ENCODE measurements around the gene PROX2. TPM values are rescaled to one million over a fixed set of nuclear protein-coding genes. Genes with fewer than 3 reads are reported as not detected.

PROX2 gene
- total RNA-seq, 2 donors from 2014 or later: 0.23 to 0.29 TPM

DNA sequence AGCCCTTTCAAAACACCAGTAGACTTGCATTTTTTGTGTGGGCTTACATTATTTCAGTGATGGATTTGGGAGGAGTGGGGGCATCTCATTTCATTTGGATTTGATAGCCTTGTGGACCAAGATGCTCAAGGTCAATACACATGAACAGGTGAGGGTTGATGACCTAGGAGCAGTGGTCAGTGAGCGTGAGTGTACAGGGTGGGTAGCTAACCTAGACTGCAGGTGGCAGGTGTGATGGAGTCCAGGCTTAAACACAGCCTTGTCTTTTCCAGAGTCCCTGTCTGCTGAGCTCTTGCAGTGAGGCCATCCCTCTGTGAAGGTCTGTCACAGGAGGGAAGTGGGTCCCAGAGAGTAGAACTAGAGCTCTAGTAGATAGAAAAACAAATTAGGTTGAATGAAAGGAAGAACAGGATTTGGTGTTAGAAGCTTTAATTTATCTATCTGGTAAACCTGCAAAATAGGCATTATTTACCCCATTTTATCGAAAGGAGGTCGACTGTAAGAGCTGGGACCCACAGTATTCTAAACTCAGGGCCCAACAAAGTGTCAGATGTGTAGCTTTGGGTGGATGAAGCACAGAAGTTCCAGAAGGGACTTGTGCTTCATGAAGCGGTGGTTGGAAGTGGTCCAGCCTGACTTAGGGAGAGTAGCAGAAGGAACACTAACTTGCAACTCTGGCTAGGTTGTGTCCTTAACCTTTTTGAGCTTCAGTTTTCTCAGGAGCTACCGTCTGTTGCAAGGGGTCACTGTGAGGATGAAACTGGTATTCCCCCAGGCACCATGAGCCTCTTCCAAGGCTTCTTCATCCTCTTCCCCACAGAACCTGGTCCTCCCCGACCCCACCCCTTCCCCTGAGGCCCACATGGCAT lies 28.9 kb upstream of the PROX2 start:
- no peak overlapping the region for H3K4me3 Mint-ChIP-seq
- no peaks in the 10 kb centered on the region for H3K9me3 Mint-ChIP-seq
- peak overlapping the region; percentile 30 for H3K27ac Mint-ChIP-seq
- ATAC-seq (replicated peaks in 1 of 2) (no peak), DNase-seq (no peak)
- peaks cover 9% of the 10 kb centered on the region for H3K4me1 Mint-ChIP-seq (ENCODE audit: low read depth)
- H3K27me3 Mint-ChIP-seq (ENCODE audit: low read depth): no peaks in the 10 kb centered on the region
- peaks cover 0 to 10% of the 10 kb centered on the region in 2 donors for H3K36me3 Mint-ChIP-seq (ENCODE audit: insufficient read depth in 2 of 2)

DNA sequence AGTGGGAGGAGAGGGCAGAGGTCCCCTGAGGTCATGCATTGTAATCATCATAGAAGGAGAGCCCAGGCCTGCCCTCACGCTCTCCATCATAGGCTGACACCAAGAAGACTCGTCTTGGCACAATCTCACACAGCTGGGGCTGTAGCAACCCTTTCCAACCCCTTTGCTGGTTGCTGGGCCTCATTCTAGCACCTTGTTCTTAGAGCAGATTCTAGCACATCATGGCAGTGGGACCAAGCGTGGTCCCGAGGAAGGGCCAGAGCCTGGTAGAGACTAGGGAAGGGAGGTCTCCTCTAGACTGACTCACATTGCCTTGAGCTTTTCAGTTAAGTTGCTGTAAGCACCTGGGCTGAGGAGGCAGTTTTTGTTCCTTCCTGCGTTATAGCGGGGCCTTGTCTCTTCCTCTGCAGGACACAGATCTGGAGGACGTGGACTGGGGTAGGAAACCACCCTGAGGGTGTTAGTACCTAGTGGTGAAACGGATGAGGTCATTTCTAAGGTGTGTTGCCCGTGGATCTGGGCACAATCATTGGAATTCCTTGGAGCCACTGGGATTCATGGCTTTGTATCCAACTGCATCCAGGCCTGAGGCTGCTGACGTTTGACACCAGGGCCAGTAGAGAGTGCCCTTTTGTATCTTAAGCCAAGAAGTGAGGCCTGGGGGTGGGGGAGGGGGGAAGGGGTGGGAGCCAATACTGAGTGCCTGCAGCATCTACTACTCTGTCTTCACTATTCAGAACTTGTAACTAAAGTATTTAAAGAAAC lies 27.2 kb upstream of the PROX2 start:
- peaks cover 7 to 21% of the 10 kb centered on the region in 2 donors for H3K36me3 Mint-ChIP-seq (ENCODE audit: insufficient read depth in 2 of 2)
- H3K4me1 Mint-ChIP-seq (ENCODE audit: low read depth): peaks cover 9% of the 10 kb centered on the region
- no peak overlapping the region for H3K27ac Mint-ChIP-seq
- H3K9me3 Mint-ChIP-seq: no peaks in the 10 kb centered on the region
- no peaks in the 10 kb centered on the region for H3K27me3 Mint-ChIP-seq (ENCODE audit: low read depth)
- no peak for DNase-seq
- H3K4me3 Mint-ChIP-seq: no peak overlapping the region
- ATAC-seq (replicated peaks in 1 of 2): no peak

DNA sequence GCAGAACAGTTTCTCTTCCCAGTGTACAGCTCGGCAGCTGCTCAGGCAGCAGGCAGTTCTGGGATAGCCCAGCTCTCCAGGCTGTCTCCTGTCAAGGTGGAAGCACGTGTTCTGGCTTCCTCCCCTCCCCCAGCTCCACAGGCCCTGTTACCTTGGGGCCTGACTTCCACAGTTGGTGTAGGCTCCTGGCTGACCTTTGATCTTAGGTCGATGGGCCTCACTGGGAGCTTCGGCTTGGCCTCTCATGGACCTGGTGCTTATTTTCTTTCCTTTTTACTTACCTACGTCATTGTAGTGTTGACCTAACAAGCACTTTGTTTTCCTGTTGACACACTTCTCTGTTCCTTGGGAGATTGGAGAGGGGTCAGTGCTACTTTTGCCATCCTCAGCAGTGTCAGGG lies 22.7 kb upstream of the PROX2 start:
- no peak for ATAC-seq (replicated peaks in 1 of 2)

DNA sequence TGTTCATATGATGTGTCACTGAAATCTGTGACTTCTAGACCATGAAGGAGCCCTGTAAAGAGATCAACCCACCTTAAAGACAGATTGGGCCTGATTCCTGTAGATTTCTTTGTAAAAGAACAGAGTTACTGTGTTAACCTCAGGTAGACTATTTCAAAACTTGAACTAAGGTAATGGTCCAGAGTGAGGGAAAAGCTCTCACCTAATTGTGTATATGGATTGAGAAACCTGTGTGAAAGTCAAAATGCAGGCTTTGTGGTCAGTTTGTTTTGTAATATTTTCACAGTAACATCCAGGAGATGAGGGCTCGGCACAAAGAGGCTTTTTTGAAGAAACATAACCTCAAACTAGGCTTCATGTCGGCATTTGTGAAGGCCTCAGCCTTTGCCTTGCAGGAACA lies 22.1 kb upstream of the PROX2 start:
- Mint-ChIP-seq H3K4me1 (ENCODE audit: low read depth) (peaks cover 4% of the 10 kb centered on the region), H3K36me3 (ENCODE audit: insufficient read depth in 2 of 2) (peaks cover 12 to 43% of the 10 kb centered on the region in 2 donors), H3K4me3 (no peak overlapping the region), H3K27me3 (ENCODE audit: low read depth) (no peaks in the 10 kb centered on the region), H3K9me3 (no peaks in the 10 kb centered on the region), H3K27ac (no peak overlapping the region)
- no peak for DNase-seq
- no peak for ATAC-seq (replicated peaks in 1 of 2)

More for the DNA sequence above, 22.7 kb upstream of the PROX2 start:
- H3K27ac Mint-ChIP-seq: no peak overlapping the region
- peaks cover 4% of the 10 kb centered on the region for H3K4me1 Mint-ChIP-seq (ENCODE audit: low read depth)
- no peak for DNase-seq
- no peaks in the 10 kb centered on the region for H3K9me3 Mint-ChIP-seq
- no peaks in the 10 kb centered on the region for H3K27me3 Mint-ChIP-seq (ENCODE audit: low read depth)
- H3K4me3 Mint-ChIP-seq: no peak overlapping the region
- peaks cover 12 to 40% of the 10 kb centered on the region in 2 donors for H3K36me3 Mint-ChIP-seq (ENCODE audit: insufficient read depth in 2 of 2)

DNA sequence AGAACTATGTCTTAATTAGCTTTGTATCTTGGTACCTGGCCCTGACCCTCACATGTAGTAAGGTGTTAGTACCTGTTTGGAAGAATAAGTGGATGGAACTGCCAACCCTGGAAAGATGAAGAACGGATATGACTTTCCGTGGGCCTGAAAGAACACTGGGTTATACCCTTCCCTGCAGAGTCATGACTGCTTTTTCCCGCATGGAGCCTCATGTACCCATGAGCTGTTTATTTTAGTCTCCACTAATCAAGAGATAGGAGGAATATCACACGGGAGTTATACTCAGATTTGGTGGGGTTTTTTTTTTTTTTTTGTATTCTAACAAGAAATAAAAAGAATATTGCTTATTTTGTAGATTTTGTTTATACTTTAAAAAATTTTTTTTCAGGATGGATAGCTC lies 21.7 kb upstream of the PROX2 start:
- no peak overlapping the region for H3K4me3 Mint-ChIP-seq
- ATAC-seq (replicated peaks in 1 of 2): no peak
- H3K4me1 Mint-ChIP-seq (ENCODE audit: low read depth): no peaks in the 10 kb centered on the region
- H3K36me3 Mint-ChIP-seq (ENCODE audit: insufficient read depth in 2 of 2): peaks cover 12 to 47% of the 10 kb centered on the region in 2 donors
- H3K27me3 Mint-ChIP-seq (ENCODE audit: low read depth): no peaks in the 10 kb centered on the region
- H3K9me3 Mint-ChIP-seq: no peaks in the 10 kb centered on the region
- no peak for DNase-seq
- H3K27ac Mint-ChIP-seq: peak overlapping the region; percentile 93

DNA sequence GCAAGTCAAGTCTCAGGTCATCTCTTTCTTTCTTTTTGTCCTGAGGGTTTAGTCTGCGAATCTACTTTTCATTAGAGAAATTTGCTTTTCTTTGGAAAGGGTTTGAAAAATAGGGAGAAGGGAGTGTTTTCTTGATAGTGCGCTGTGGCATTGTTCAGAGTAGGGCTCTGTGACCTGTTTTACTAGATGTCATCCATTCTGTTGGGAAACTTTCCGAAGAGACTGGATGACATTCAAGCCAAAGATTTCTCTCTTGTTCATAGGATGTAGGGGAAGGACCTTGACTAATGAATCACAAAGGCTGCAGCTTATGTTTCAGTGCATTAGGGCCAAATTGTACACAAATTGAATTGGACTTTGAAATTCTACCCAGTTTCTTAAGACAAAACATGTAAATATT lies 20.5 kb upstream of the PROX2 start:
- H3K27ac Mint-ChIP-seq: no peak overlapping the region
- no peaks in the 10 kb centered on the region for H3K27me3 Mint-ChIP-seq (ENCODE audit: low read depth)
- ATAC-seq (replicated peaks in 1 of 2): no peak

DNA sequence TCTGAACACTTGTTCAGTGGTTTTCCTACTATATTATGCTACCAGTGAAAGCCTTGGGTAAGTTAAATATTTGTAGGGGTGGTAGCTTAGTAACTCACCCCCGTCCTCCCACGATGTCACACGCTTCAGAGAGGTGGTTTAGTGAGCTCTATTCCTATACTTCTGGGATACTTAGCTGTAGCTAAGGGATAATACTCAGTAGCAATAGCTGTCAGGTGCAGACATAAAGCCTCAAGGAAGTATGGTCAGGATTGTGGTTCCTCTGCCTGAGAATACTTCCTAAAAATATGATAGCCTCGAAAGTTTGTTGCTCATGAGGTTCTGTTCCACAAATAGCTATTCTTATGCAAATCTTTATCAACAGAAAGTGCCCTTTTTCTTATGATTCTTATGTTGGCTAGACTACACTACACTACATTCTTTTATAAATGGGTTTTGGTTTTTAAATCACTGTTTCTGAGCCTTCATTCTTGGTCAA lies 17.7 kb upstream of the PROX2 start:
- ATAC-seq (replicated peaks in 1 of 2) (no peak), DNase-seq (no peak)
- Mint-ChIP-seq H3K36me3 (ENCODE audit: insufficient read depth in 2 of 2) (peaks cover 9 to 35% of the 10 kb centered on the region in 2 donors), H3K4me1 (ENCODE audit: low read depth) (no peaks in the 10 kb centered on the region), H3K27ac (peak overlapping the region; percentile 26), H3K4me3 (no peak overlapping the region), H3K27me3 (ENCODE audit: low read depth) (no peaks in the 10 kb centered on the region), H3K9me3 (no peaks in the 10 kb centered on the region)

More for the DNA sequence above, 20.5 kb upstream of the PROX2 start:
- Mint-ChIP-seq H3K36me3 (ENCODE audit: insufficient read depth in 2 of 2) (peaks cover 12 to 45% of the 10 kb centered on the region in 2 donors), H3K4me3 (no peak overlapping the region), H3K9me3 (no peaks in the 10 kb centered on the region), H3K4me1 (ENCODE audit: low read depth) (no peaks in the 10 kb centered on the region)
- no peak for DNase-seq

DNA sequence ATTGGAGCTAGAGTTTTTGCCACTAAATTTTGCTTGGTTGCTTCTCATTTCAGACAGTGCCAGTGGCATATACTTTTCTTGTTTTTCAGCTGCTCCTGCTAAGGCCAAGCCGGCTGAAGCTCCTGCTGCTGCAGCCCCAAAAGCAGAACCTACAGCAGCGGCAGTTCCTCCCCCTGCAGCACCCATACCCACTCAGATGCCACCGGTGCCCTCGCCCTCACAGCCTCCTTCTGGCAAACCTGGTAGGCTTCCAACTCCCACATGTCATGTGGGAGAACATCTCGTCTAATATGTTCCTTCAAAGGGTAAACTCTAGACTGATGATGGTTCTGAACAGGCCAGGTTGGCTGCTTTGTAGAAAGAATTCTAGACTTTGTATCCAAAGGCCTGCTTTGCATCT lies 16.8 kb upstream of the PROX2 start:
- Mint-ChIP-seq H3K4me1 (ENCODE audit: low read depth) (peaks cover 8% of the 10 kb centered on the region), H3K9me3 (no peaks in the 10 kb centered on the region)

DNA sequence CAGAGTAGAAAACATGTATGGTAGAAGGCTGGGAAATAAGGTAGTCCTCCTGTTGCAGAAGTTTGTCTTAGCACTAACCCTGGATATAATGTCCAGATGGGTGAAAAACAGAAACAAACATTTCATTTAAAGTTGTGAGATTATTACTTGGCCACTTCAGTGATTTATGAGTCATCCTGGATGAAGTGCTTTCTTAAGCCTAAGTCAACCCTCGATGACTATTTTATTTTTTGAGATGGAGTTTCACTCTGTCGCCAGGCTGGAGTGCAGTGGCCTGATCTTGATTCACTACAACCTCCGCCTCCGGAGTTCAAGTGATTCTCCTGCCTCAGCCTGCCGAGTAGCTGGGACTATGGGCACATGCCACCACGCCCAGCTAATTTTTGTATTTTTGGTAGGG lies 15.9 kb upstream of the PROX2 start:
- peaks cover 10% of the 10 kb centered on the region for H3K4me1 Mint-ChIP-seq (ENCODE audit: low read depth)
- DNase-seq (no peak), ATAC-seq (replicated peaks in 1 of 2) (no peak)
- peaks cover 9 to 33% of the 10 kb centered on the region in 2 donors for H3K36me3 Mint-ChIP-seq (ENCODE audit: insufficient read depth in 2 of 2)
- H3K27ac Mint-ChIP-seq: no peak overlapping the region
- H3K9me3 Mint-ChIP-seq: no peaks in the 10 kb centered on the region
- no peak overlapping the region for H3K4me3 Mint-ChIP-seq
- H3K27me3 Mint-ChIP-seq (ENCODE audit: low read depth): no peaks in the 10 kb centered on the region

More for the DNA sequence above, 16.8 kb upstream of the PROX2 start:
- no peak for DNase-seq
- Mint-ChIP-seq H3K27ac (no peak overlapping the region), H3K36me3 (ENCODE audit: insufficient read depth in 2 of 2) (peaks cover 9 to 35% of the 10 kb centered on the region in 2 donors), H3K27me3 (ENCODE audit: low read depth) (no peaks in the 10 kb centered on the region), H3K4me3 (no peak overlapping the region)
- no peak for ATAC-seq (replicated peaks in 1 of 2)

DNA sequence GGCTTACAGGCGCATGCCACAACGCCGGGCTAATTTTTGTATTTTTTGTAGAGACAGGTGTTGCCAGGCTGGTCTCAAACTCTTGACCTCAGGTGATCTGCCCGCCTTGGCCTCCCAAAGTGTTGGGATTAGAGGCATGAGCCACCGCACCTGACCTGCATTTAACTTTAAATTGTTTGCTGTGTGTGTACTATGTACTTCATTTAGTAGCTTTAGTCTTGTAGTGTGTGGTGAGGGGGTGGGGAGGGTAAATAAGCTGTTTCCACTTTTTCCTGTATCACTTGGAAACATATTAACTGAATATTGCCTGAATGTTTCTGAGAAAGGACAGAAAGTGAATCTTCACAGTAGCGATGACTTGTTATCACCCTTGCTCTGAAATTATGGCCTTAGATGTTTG lies 14.3 kb upstream of the PROX2 start:
- no peaks in the 10 kb centered on the region for H3K9me3 Mint-ChIP-seq
- no peak for ATAC-seq (replicated peaks in 1 of 2)
- no peaks in the 10 kb centered on the region for H3K27me3 Mint-ChIP-seq (ENCODE audit: low read depth)
- H3K27ac Mint-ChIP-seq: no peak overlapping the region
- no peak overlapping the region for H3K4me3 Mint-ChIP-seq
- no peak for DNase-seq
- peaks cover 8 to 37% of the 10 kb centered on the region in 2 donors for H3K36me3 Mint-ChIP-seq (ENCODE audit: insufficient read depth in 2 of 2)
- peaks cover 24% of the 10 kb centered on the region for H3K4me1 Mint-ChIP-seq (ENCODE audit: low read depth)

DNA sequence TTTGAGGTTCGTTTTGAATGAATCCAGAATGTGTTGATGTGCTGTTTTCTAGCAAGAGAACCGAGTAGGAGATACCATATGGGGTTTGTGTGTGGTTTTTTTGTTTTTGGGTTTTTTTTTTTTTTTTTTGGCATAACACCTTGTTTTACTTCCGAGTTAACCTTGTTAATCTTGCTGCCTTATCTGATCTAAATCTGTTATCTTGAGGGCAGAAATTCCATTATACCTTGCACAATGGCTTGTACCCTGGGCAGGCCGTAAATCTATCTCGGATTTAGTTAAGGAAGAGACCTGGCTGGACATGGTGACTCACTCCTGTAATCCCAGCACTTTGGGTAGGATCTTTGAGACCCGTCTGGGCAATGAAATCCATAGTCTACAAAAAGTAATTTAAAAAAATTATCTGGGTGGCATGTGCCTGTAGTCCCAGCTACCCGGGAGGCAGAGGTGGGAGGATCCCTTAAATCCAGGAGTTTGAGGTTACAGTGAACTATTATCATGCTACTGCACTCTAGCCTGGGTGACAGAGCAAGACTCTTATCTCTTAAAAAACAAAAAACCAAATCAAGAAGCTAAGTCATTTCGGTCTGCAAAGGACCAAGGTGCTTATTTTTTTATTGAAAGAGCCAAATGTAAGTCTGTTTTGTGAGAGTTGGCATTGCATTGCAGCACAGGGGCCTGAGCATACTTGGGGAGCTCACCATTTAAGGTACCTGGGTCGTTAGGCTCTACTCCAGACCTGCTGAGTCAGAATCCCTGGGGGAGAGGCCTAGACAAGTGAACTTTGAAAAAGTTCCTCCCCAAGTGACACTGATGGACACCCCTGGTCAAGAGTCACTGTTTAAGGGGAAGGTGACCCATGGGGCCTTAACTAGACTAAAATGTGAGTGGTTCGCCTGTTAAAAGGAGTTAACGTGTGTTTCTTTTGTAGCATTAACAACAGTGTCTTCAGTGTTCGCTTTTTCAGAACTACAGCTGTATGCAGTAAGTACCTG lies 12.5 kb upstream of the PROX2 start:
- Mint-ChIP-seq H3K4me1 (ENCODE audit: low read depth) (peaks cover 41% of the 10 kb centered on the region), H3K27me3 (ENCODE audit: low read depth) (no peaks in the 10 kb centered on the region), H3K9me3 (no peaks in the 10 kb centered on the region), H3K4me3 (peak overlapping the region in 1 of 2 donors; percentile 16), H3K36me3 (ENCODE audit: insufficient read depth in 2 of 2) (peaks cover 6 to 29% of the 10 kb centered on the region in 2 donors), H3K27ac (peak overlapping the region; percentile 88)
- DNase-seq (no peak), ATAC-seq (replicated peaks in 1 of 2) (no peak)

DNA sequence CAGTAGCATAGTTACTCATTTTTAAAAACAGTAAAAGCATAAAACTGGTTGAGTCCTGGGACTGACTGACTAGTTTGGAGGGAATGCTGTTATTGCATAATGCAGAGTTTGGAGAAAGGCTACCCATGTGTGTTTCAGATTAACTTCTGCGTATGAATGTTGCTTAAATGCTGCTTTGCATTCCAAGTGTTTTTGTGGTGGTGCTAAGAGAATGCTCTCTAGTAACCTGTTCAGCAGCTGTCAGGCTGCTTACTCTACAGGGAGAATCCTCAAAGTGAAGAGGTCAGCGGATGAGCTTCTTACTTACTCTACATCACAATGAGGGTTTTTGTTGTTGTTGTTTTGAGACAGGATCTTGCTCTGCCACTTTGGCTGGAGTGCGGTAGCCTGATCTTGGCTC lies 10.1 kb upstream of the PROX2 start:
- DNase-seq: no peak
- peaks cover 9 to 22% of the 10 kb centered on the region in 2 donors for H3K36me3 Mint-ChIP-seq (ENCODE audit: insufficient read depth in 2 of 2)
- no peak for ATAC-seq (replicated peaks in 1 of 2)
- H3K4me1 Mint-ChIP-seq (ENCODE audit: low read depth): peaks cover 59% of the 10 kb centered on the region
- H3K4me3 Mint-ChIP-seq: peak overlapping the region in 1 of 2 donors; percentile 20
- no peaks in the 10 kb centered on the region for H3K9me3 Mint-ChIP-seq
- no peaks in the 10 kb centered on the region for H3K27me3 Mint-ChIP-seq (ENCODE audit: low read depth)
- peak overlapping the region; percentile 45 for H3K27ac Mint-ChIP-seq
